ENCODE measurements around the gene CACNA1C. TPM values are rescaled to one million over a fixed set of nuclear protein-coding genes. Genes with fewer than 3 reads are reported as not detected.

Gene CACNA1C
- total RNA-seq, 1 donor from 2014 or later = 0.02 TPM

GRCh38 chr12:2083561-2083960, 30.8 kb downstream of the CACNA1C start:
- Mint-ChIP-seq H3K27me3 (peaks cover 2% of the 10 kb centered on the region), H3K27ac (no peak overlapping the region), H3K4me1 (no peaks in the 10 kb centered on the region), H3K4me3 (no peak overlapping the region), H3K36me3 (ENCODE audit: low read depth) (no peaks in the 10 kb centered on the region), H3K9me3 (peaks cover 9% of the 10 kb centered on the region)
- ChIA-PET POLR2A (no interaction called here), CTCF (no interaction called here)
- ATAC-seq (ENCODE audit: low read depth) (no peak), DNase-seq (no peak)
- TF ChIP-seq CTCF (IDR thresholded peaks at IDR 0.05) = no peak
- intact Hi-C loops (cut with micrococcal nuclease) = no loop called here

GRCh38 chr12:2084553-2085296, 31.9 kb downstream of the CACNA1C start:
- H3K27me3 Mint-ChIP-seq = peaks cover 4% of the 10 kb centered on the region
- intact Hi-C loops (cut with micrococcal nuclease) = no loop called here
- TF ChIP-seq CTCF (IDR thresholded peaks at IDR 0.05) = no peak
- peaks cover 8% of the 10 kb centered on the region for H3K9me3 Mint-ChIP-seq
- H3K4me1 Mint-ChIP-seq = no peaks in the 10 kb centered on the region
- POLR2A ChIA-PET = interaction anchor here (0.6 kb wide), 1 partner anchor 83 kb away, joined by 3 read pairs; no protein-coding TSS in a partner anchor
- no peak overlapping the region for H3K4me3 Mint-ChIP-seq
- no peak for DNase-seq
- H3K27ac Mint-ChIP-seq = no peak overlapping the region
- no peaks in the 10 kb centered on the region for H3K36me3 Mint-ChIP-seq (ENCODE audit: low read depth)
- CTCF ChIA-PET = no interaction called here
- ATAC-seq (ENCODE audit: low read depth) = no peak

- TF ChIP-seq CTCF (IDR thresholded peaks at IDR 0.05) = no peak
- Mint-ChIP-seq H3K4me3 (no peak overlapping the region), H3K36me3 (ENCODE audit: low read depth) (no peaks in the 10 kb centered on the region), H3K4me1 (no peaks in the 10 kb centered on the region), H3K27ac (no peak overlapping the region), H3K9me3 (no peaks in the 10 kb centered on the region), H3K27me3 (peaks cover 6% of the 10 kb centered on the region)
- no peak for DNase-seq
- POLR2A ChIA-PET = no interaction called here
- ATAC-seq (ENCODE audit: low read depth) = no peak
- intact Hi-C loops (cut with micrococcal nuclease) = no loop called here
- CTCF ChIA-PET = no interaction called here
Observed at GRCh38 chr12:2092354-2092753, 39.6 kb downstream of the CACNA1C start.

GRCh38 chr12:2092890-2093289, 40.1 kb downstream of the CACNA1C start:
- intact Hi-C loops (cut with micrococcal nuclease) = no loop called here
- ChIA-PET POLR2A (no interaction called here), CTCF (no interaction called here)
- H3K27me3 Mint-ChIP-seq = peaks cover 9% of the 10 kb centered on the region
- no peak for DNase-seq
- H3K27ac Mint-ChIP-seq = no peak overlapping the region
- no peak overlapping the region for H3K4me3 Mint-ChIP-seq
- ATAC-seq (ENCODE audit: low read depth) = no peak
- H3K4me1 Mint-ChIP-seq = no peaks in the 10 kb centered on the region
- no peaks in the 10 kb centered on the region for H3K36me3 Mint-ChIP-seq (ENCODE audit: low read depth)
- no peaks in the 10 kb centered on the region for H3K9me3 Mint-ChIP-seq
- TF ChIP-seq CTCF (IDR thresholded peaks at IDR 0.05) = no peak

GRCh38 chr12:2094597-2094996, 41.8 kb downstream of the CACNA1C start:
- H3K27ac Mint-ChIP-seq = no peak overlapping the region
- H3K36me3 Mint-ChIP-seq (ENCODE audit: low read depth) = no peaks in the 10 kb centered on the region
- DNase-seq (no peak), ATAC-seq (ENCODE audit: low read depth) (no peak)
- no peak for TF ChIP-seq CTCF (IDR thresholded peaks at IDR 0.05)
- H3K4me3 Mint-ChIP-seq = no peak overlapping the region
- H3K9me3 Mint-ChIP-seq = no peaks in the 10 kb centered on the region
- H3K4me1 Mint-ChIP-seq = no peaks in the 10 kb centered on the region
- peaks cover 17% of the 10 kb centered on the region for H3K27me3 Mint-ChIP-seq
- ChIA-PET CTCF (no interaction called here), POLR2A (no interaction called here)
- intact Hi-C loops (cut with micrococcal nuclease) = no loop called here

All from activated B cell treated with CpG ODN at 0.5 μM for 24 hours (primary cell).